Colonic mucosa (tissue), 4 donors: Measurements from ENCODE around the gene MINK1. TPM values are rescaled to one million over a fixed set of nuclear protein-coding genes. Genes with fewer than 3 reads are reported as not detected.

Experiments used
- DNase-seq: peaks from one replicate; pipeline ENCODE4 v3.0.0-alpha.2; 2020
- H3K27ac ChIP-seq: fragments of 200-600 bp; one replicate; pipeline ENCODE4 v1.8.0; 2021
- H3K27me3 ChIP-seq: fragments of 200-600 bp; one replicate; pipeline ENCODE4 v1.8.0; 2021
- H3K36me3 ChIP-seq: fragments of 200-600 bp; one replicate; pipeline ENCODE4 v1.8.0; 2021
- H3K4me1 ChIP-seq: fragments of 200-600 bp; one replicate; pipeline ENCODE4 v1.8.0; 2021; ENCODE audit warnings: mild to moderate bottlenecking
- H3K4me3 ChIP-seq: fragments of 200-600 bp; one replicate; pipeline ENCODE4 v1.8.0; 2021
- H3K9ac ChIP-seq, 2 donors: one replicate each; pipeline ENCODE4 v1.7.0; 2013; ENCODE audit warnings: control low read depth in 2 of 2, low read depth in 2 of 2, low read length in 2 of 2
- H3K9me3 ChIP-seq: fragments of 200-600 bp; one replicate; pipeline ENCODE4 v1.8.0; 2021
- intact Hi-C: fragments of 100-400 bp; cut with DNase I; formaldehyde crosslinking; loops from one replicate; pipeline ENCODE4 v1.14.1; 2022
- total RNA-seq, 2 donors: library from RNA; stranded (reverse); fragmentation: NEBNext Ultra II Directional in 1 of 2; extraction: Animal tissue kit (Norgen Biotek cat#: 25700) in 1 of 2; gene quantifications; one replicate each; pipeline ENCODE4 v1.2.1, GENCODE V29; 2021
- TF ChIP-seq, protein P1 (sequence below): fragments of 200-600 bp; IDR thresholded peaks from one replicate; pipeline ENCODE4 v1.8.0; 2022; ENCODE audit warnings: antibody characterized with exemption, mild to moderate bottlenecking
- donor health status: healthy.
- donor health status: DM: no; HTN: no; CAD: no.
- donor health status: DM: no; HTN: no; CAD: no.

The MINK1 gene
- total RNA-seq, 2 donors from 2014 or later = 172 to 215 TPM

GRCh38 chr17:4851084-4851483 is 17.9 kb downstream of the MINK1 start:
- H3K9me3 ChIP-seq = no peaks in the 10 kb centered on the region
- intact Hi-C loops = no loop called here
- H3K27me3 ChIP-seq = no peaks in the 10 kb centered on the region
- no peak overlapping the region for H3K4me3 ChIP-seq
- DNase-seq = no peak
- H3K27ac ChIP-seq = peak overlapping the region; percentile 38
- H3K36me3 ChIP-seq = no peaks in the 10 kb centered on the region
- no peak overlapping the region for H3K9ac ChIP-seq
- TF ChIP-seq, protein P1, sequence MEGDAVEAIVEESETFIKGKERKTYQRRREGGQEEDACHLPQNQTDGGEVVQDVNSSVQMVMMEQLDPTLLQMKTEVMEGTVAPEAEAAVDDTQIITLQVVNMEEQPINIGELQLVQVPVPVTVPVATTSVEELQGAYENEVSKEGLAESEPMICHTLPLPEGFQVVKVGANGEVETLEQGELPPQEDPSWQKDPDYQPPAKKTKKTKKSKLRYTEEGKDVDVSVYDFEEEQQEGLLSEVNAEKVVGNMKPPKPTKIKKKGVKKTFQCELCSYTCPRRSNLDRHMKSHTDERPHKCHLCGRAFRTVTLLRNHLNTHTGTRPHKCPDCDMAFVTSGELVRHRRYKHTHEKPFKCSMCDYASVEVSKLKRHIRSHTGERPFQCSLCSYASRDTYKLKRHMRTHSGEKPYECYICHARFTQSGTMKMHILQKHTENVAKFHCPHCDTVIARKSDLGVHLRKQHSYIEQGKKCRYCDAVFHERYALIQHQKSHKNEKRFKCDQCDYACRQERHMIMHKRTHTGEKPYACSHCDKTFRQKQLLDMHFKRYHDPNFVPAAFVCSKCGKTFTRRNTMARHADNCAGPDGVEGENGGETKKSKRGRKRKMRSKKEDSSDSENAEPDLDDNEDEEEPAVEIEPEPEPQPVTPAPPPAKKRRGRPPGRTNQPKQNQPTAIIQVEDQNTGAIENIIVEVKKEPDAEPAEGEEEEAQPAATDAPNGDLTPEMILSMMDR = no peak
- peaks cover 20% of the 10 kb centered on the region for H3K4me1 ChIP-seq

GRCh38 chr17:4852567-4853207 is 19.5 kb downstream of the MINK1 start:
- Histone ChIP-seq H3K9ac (no peak overlapping the region), H3K27ac (no peak overlapping the region), H3K4me3 (no peak overlapping the region), H3K4me1 (peaks cover 19% of the 10 kb centered on the region), H3K36me3 (no peaks in the 10 kb centered on the region), H3K9me3 (no peaks in the 10 kb centered on the region), H3K27me3 (no peaks in the 10 kb centered on the region)
- intact Hi-C loops = no loop called here
- peak; percentile 37 for DNase-seq
- TF ChIP-seq, protein P1 = no peak

- Histone ChIP-seq H3K36me3 (no peaks in the 10 kb centered on the region), H3K4me1 (peaks cover 19% of the 10 kb centered on the region), H3K27ac (no peak overlapping the region), H3K9me3 (no peaks in the 10 kb centered on the region), H3K4me3 (no peak overlapping the region), H3K27me3 (no peaks in the 10 kb centered on the region), H3K9ac (no peak overlapping the region)
- intact Hi-C loops = no loop called here
- DNase-seq = no peak
- TF ChIP-seq, protein P1 = no peak
Observed at GRCh38 chr17:4853208-4853671, 20.1 kb downstream of the MINK1 start.

GRCh38 chr17:4854111-4854681 is 21.1 kb downstream of the MINK1 start:
- H3K27ac ChIP-seq = no peak overlapping the region
- H3K4me3 ChIP-seq = no peak overlapping the region
- no peak overlapping the region for H3K9ac ChIP-seq
- DNase-seq = no peak
- H3K4me1 ChIP-seq = peaks cover 21% of the 10 kb centered on the region
- no peaks in the 10 kb centered on the region for H3K36me3 ChIP-seq
- intact Hi-C loops = no loop called here
- TF ChIP-seq, protein P1 = no peak
- H3K9me3 ChIP-seq = no peaks in the 10 kb centered on the region
- no peaks in the 10 kb centered on the region for H3K27me3 ChIP-seq

- peaks cover 14% of the 10 kb centered on the region for H3K4me1 ChIP-seq
- TF ChIP-seq, protein P1 = no peak
- intact Hi-C loops = no loop called here
Observed at GRCh38 chr17:4856271-4856936, 23.3 kb downstream of the MINK1 start.

More at GRCh38 chr17:4856271-4856936, 23.3 kb downstream of the MINK1 start:
- H3K27ac ChIP-seq = no peak overlapping the region
- no peak overlapping the region for H3K9ac ChIP-seq
- H3K9me3 ChIP-seq = no peaks in the 10 kb centered on the region
- H3K27me3 ChIP-seq = no peaks in the 10 kb centered on the region
- no peaks in the 10 kb centered on the region for H3K36me3 ChIP-seq
- no peak for DNase-seq
- no peak overlapping the region for H3K4me3 ChIP-seq
